CD4-positive, alpha-beta T cell treated with Interleukin-12 subunit alpha and Interleukin-12 subunit beta, for 1 hour (primary cell): ENCODE measurements around the gene TIMM44.
"Not testable (repeated sequence)": the region's sequence is repeated elsewhere in the genome, so short reads cannot be mapped to it uniquely, and the experiment has no call there.

Experiments
- DNase-seq: peaks from one replicate; pipeline ENCODE4 v3.0.0-alpha.2; 2020

Gene TIMM44

GRCh38 chr19:7923295-7924191 lies 19.9 kb downstream of the TIMM44 start:
- no peak for DNase-seq

- no peak for DNase-seq
Observed at GRCh38 chr19:7922836-7923195, 20.6 kb downstream of the TIMM44 start.

GRCh38 chr19:7921967-7922835 lies 21.3 kb downstream of the TIMM44 start:
- DNase-seq = no peak

GRCh38 chr19:7921302-7921966 lies 22.0 kb downstream of the TIMM44 start:
- DNase-seq = no peak

- DNase-seq = peak; percentile 99
Observed at GRCh38 chr19:7920519-7921301, 22.8 kb downstream of the TIMM44 start.

- DNase-seq = peak; percentile 97
Observed at GRCh38 chr19:7919610-7920518, 23.6 kb downstream of the TIMM44 start, which contains the start of gene SNAPC2. SNAPC2 (plus strand) TSS chr19:7920338; CDS start chr19:7920367, 29 bp downstream.

GRCh38 chr19:7918615-7919421 lies 24.6 kb downstream of the TIMM44 start:
- no peak for DNase-seq

GRCh38 chr19:7918062-7918614 lies 25.3 kb downstream of the TIMM44 start:
- not testable (repeated sequence) for DNase-seq

GRCh38 chr19:7917267-7918061 lies 26.0 kb downstream of the TIMM44 start:
- peak; percentile 68 for DNase-seq

- DNase-seq = no peak
Observed at GRCh38 chr19:7916955-7917266, 26.6 kb downstream of the TIMM44 start.

- peak; percentile 68 for DNase-seq
Observed at GRCh38 chr19:7916103-7916954, 27.1 kb downstream of the TIMM44 start.

- DNase-seq = no peak
Observed at GRCh38 chr19:7915250-7916102, 28.0 kb downstream of the TIMM44 start.

GRCh38 chr19:7914598-7915045 lies 28.8 kb downstream of the TIMM44 start, which contains the start of gene TGFBR3L:
TGFBR3L (plus strand) TSS chr19:7914830.
- no peak for DNase-seq

GRCh38 chr19:7914099-7914498 lies 29.4 kb downstream of the TIMM44 start:
- no peak for DNase-seq

GRCh38 chr19:7913652-7914051 lies 29.8 kb downstream of the TIMM44 start:
- DNase-seq = no peak

- DNase-seq = no peak
Observed at GRCh38 chr19:7912697-7913564, 30.5 kb downstream of the TIMM44 start.
